Pancreas (tissue), 10 donors: ENCODE measurements around the gene DUSP14. TPM values are rescaled to one million over a fixed set of nuclear protein-coding genes. Genes with fewer than 3 reads are reported as not detected.

Experiments
- ATAC-seq, 4 donors: fragments of 200-7000 bp; cut with Tn5 transposase; one replicate each; pipeline versions ENCODE4 v1.8.0 to v1.9.1; 2020; ENCODE audit warnings: mild to moderate bottlenecking in 4 of 4, moderate library complexity in 4 of 4
- DNase-seq, 6 donors: peaks; one replicate each; pipeline ENCODE4 v3.0.0-alpha.2; 2020
- FAIRE-seq: peaks from 2 replicates; lab custom pipeline; 2012; peaks lifted over from hg19 to GRCh38; lab: Jason Lieb, UNC
- H3K27ac ChIP-seq, 4 donors: fragments of 200-600 bp; sonication (generic); 1 replicate in 3 of 4; 2 replicates in 1 of 4; pipeline versions ENCODE4 v1.5.0 to v1.8.0; 2020
- H3K27me3 ChIP-seq, 4 donors: fragments of 200-600 bp; one replicate each; pipeline ENCODE4 v1.8.0; 2021
- H3K36me3 ChIP-seq, 3 donors: fragments of 200-600 bp; sonication (generic) in 1 of 3; one replicate each; pipeline versions ENCODE4 v1.5.0 to v1.8.0; 2020 to 2021
- H3K4me1 ChIP-seq, 3 donors: fragments of 200-600 bp; one replicate each; pipeline ENCODE4 v1.8.0; 2021
- H3K4me3 ChIP-seq, 4 donors: fragments of 200-600 bp; sonication (generic) in 2 of 4; one replicate each; pipeline versions ENCODE4 v1.5.0 to v1.8.0; 2020 to 2021
- H3K9me3 ChIP-seq, 4 donors: fragments of 200-600 bp; one replicate each; pipeline ENCODE4 v1.8.0; 2021
- WGBS, 2 donors: extraction: QIAGEN DNeasy Blood & Tissue Kit; methylation state at CpG; one replicate each; pipeline ENCODE4 v1.1.7; 2013; 5-methylcytosine and 5-hydroxymethylcytosine counted together
- intact Hi-C, 3 donors: fragments of 100-400 bp; cut with DNase I; formaldehyde crosslinking; loops; one replicate each; pipeline versions ENCODE4 v1.11.1 to v1.14.2; 2022
- polyA plus RNA-seq, 2 donors: library from polyadenylated mRNA; stranded (reverse); fragments of 200-250 nt; gene quantifications; one replicate each; pipeline ENCODE4 v1.2.3, GENCODE V29; 2013
- total RNA-seq, 6 donors: library from RNA; stranded (reverse); fragmentation: NEBNext Ultra II Directional in 4 of 6; extraction: Animal tissue kit (Norgen Biotek cat#: 25700) in 4 of 6; gene quantifications; one replicate each; pipeline versions ENCODE4 v1.2.1 to v1.2.4, GENCODE V29; 2021 to 2023
- TF ChIP-seq, protein P1 (sequence below), 4 donors: fragments of 200-600 bp; sonication (generic) in 3 of 4; IDR thresholded peaks; one replicate each; pipeline versions ENCODE4 v1.5.0 to v1.8.0; 2021; ENCODE audit warnings: antibody characterized with exemption in 4 of 4
- donor health status: healthy with polysubstance abuse.
- donor health status: DM: no; HTN: no; CAD: no; lungs with moderate emphysema.
- donor health status: DM: no; HTN: no; CAD: no.
- donor health status: control.
- donor health status: control.
- donor health status: Bipolar disorder and iron deficiency.
- donor health status: DM: yes; HTN: yes; CAD: no.
- donor health status: DM: no; HTN: no; CAD: no.
- donor health status: DM: no; HTN: no; CAD: no.
- donor health status: DM: yes; HTN: yes; CAD: no.

DUSP14 gene
- total and polyA plus RNA-seq, 8 donors: 2.7 to 6.4 (median 4.4) TPM

- no peak overlapping the region for H3K4me3 ChIP-seq
- ATAC-seq (no peak), DNase-seq (no peak), FAIRE-seq (no peak)
- H3K4me1 ChIP-seq: no peaks in the 10 kb centered on the region
- intact Hi-C loops: loop anchor here in 1 of 3 donors (10.0 kb wide), 1 partner anchor 58 kb away; the partner anchor contains the start of genes ACACA and TADA2A
- 90 to 93% methylated on average over 3 of the region's 3 CpGs for WGBS, 2 donors
- TF ChIP-seq, protein P1, sequence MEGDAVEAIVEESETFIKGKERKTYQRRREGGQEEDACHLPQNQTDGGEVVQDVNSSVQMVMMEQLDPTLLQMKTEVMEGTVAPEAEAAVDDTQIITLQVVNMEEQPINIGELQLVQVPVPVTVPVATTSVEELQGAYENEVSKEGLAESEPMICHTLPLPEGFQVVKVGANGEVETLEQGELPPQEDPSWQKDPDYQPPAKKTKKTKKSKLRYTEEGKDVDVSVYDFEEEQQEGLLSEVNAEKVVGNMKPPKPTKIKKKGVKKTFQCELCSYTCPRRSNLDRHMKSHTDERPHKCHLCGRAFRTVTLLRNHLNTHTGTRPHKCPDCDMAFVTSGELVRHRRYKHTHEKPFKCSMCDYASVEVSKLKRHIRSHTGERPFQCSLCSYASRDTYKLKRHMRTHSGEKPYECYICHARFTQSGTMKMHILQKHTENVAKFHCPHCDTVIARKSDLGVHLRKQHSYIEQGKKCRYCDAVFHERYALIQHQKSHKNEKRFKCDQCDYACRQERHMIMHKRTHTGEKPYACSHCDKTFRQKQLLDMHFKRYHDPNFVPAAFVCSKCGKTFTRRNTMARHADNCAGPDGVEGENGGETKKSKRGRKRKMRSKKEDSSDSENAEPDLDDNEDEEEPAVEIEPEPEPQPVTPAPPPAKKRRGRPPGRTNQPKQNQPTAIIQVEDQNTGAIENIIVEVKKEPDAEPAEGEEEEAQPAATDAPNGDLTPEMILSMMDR (IDR thresholded peaks at IDR 0.05): no peak
- H3K36me3 ChIP-seq: peaks cover 0 to under 1% (median 0%) of the 10 kb centered on the region in 3 donors
- H3K9me3 ChIP-seq: no peaks in the 10 kb centered on the region
- no peak overlapping the region for H3K27ac ChIP-seq
- H3K27me3 ChIP-seq: no peaks in the 10 kb centered on the region
Observed at GRCh38 chr17:37463039-37463438, 26.7 kb upstream of the DUSP14 start.

GRCh38 chr17:37465069-37465616 is 24.5 kb upstream of the DUSP14 start:
- ATAC-seq (no peak), DNase-seq (no peak), FAIRE-seq (no peak)
- no peaks in the 10 kb centered on the region for H3K4me1 ChIP-seq
- no peak overlapping the region for H3K4me3 ChIP-seq
- peaks cover 0 to 14% (median under 1%) of the 10 kb centered on the region in 3 donors for H3K36me3 ChIP-seq
- H3K9me3 ChIP-seq: no peaks in the 10 kb centered on the region
- WGBS, 2 donors: 97 to 98% methylated on average over 7 of the region's 7 CpGs
- no peak overlapping the region for H3K27ac ChIP-seq
- intact Hi-C loops: loop anchor here in 1 of 3 donors (10.0 kb wide), 1 partner anchor 60 kb away; the partner anchor contains the start of genes ACACA and TADA2A
- TF ChIP-seq, protein P1 (IDR thresholded peaks at IDR 0.05): no peak
- H3K27me3 ChIP-seq: no peaks in the 10 kb centered on the region

GRCh38 chr17:37466471-37466870 is 23.2 kb upstream of the DUSP14 start:
- TF ChIP-seq, protein P1 (IDR thresholded peaks at IDR 0.05): no peak
- Histone ChIP-seq H3K27me3 (no peaks in the 10 kb centered on the region), H3K4me1 (no peaks in the 10 kb centered on the region), H3K36me3 (peaks cover 0 to 26% (median 4%) of the 10 kb centered on the region in 3 donors), H3K27ac (no peak overlapping the region), H3K4me3 (no peak overlapping the region), H3K9me3 (no peaks in the 10 kb centered on the region)
- no peak for ATAC-seq
- intact Hi-C loops: loop anchor here in 1 of 3 donors (10.0 kb wide), 1 partner anchor 62 kb away; the partner anchor contains the start of genes ACACA and TADA2A
- 85 to 86% methylated on average over 1 of the region's 1 CpG for whole genome bisulfite sequencing, 2 donors
- FAIRE-seq: no peak
- DNase-seq: no peak

- Histone ChIP-seq H3K4me3 (no peak overlapping the region), H3K36me3 (peaks cover 0 to 42% (median 16%) of the 10 kb centered on the region in 3 donors), H3K9me3 (no peaks in the 10 kb centered on the region), H3K27ac (no peak overlapping the region), H3K27me3 (no peaks in the 10 kb centered on the region), H3K4me1 (no peaks in the 10 kb centered on the region)
- FAIRE-seq: no peak
- DNase-seq: no peak
- no peak for ATAC-seq
- TF ChIP-seq, protein P1 (IDR thresholded peaks at IDR 0.05): no peak
- WGBS, 2 donors: 90 to 94% methylated on average over 7 of the region's 7 CpGs
- intact Hi-C loops: no loop called here
Observed at GRCh38 chr17:37470181-37470580, 19.5 kb upstream of the DUSP14 start.
